ENCODE measurements around the gene SAE1. TPM values are rescaled to one million over a fixed set of nuclear protein-coding genes. Genes with fewer than 3 reads are reported as not detected.

The SAE1 gene
- total and polyA plus RNA-seq, 2 of the 4 experiments (the other 2 are of a cell fraction) = 165 to 184 TPM

- TF ChIP-seq RCOR1 (IDR thresholded peaks at IDR 0.05; ENCODE audit: insufficient replicate concordance, low read length) = no peak
These were observed 56.1 kb downstream of the SAE1 start (continued) for GRCh38 chr19:47186446-47187334.

GRCh38 chr19:47187335-47187655 lies 56.7 kb downstream of the SAE1 start:
- Histone ChIP-seq H3K27me3 (ENCODE audit: control insufficient read depth, insufficient read depth, low read length) (no peaks in the 10 kb centered on the region), H3K56ac (ENCODE audit: extremely low read depth, insufficient read depth, low read length) (no peak overlapping the region), H3K14ac (replicated peaks; ENCODE audit: low read depth, low read length) (no peak overlapping the region), H2BK5ac (ENCODE audit: low read depth, low read length, poor library complexity, severe bottlenecking) (no peak overlapping the region), H2BK120ac (ENCODE audit: low read depth, low read length) (no peak overlapping the region), H2AFZ (replicated peaks; ENCODE audit: low read length, poor library complexity) (no peak overlapping the region), H3K4me1 (ENCODE audit: control insufficient read depth, insufficient read depth, low read length) (peaks cover 11% of the 10 kb centered on the region), H4K20me1 (ENCODE audit: insufficient read depth, low read length) (peaks cover 50% of the 10 kb centered on the region), H2AK9ac (replicated peaks; ENCODE audit: low read depth, low read length, poor library complexity) (no peak overlapping the region), H3K36me3 (ENCODE audit: control insufficient read depth, insufficient read depth, low read length) (peaks cover 15% of the 10 kb centered on the region), H2BK15ac (ENCODE audit: low read depth, low read length) (no peak overlapping the region), H2AK5ac (ENCODE audit: low read depth, low read length) (no peak overlapping the region), H4K8ac (ENCODE audit: low read depth in 2 of 2, low read length in 2 of 2) (no peak overlapping the region), H3K9ac (ENCODE audit: low read depth, low read length) (no peak overlapping the region), H2BK20ac (ENCODE audit: low read depth, low read length) (no peak overlapping the region), H3K9me3 (ENCODE audit: control insufficient read depth, insufficient read depth, low read length) (no peaks in the 10 kb centered on the region), H3K4me2 (ENCODE audit: low read depth, low read length) (no peak overlapping the region), H3K4me3 (ENCODE audit: insufficient read depth, low read depth, low read length) (no peak overlapping the region), H3K9me1 (ENCODE audit: insufficient read depth, low read length) (peaks cover 12% of the 10 kb centered on the region), H3K23ac (ENCODE audit: low read depth, low read length) (no peak overlapping the region), H3K79me1 (ENCODE audit: low read depth in 1 of 2, low read length in 2 of 2) (peaks cover 30 to 83% of the 10 kb centered on the region in 2 experiments), H3K27ac (ENCODE audit: insufficient read depth, low read length) (no peak overlapping the region), H4K5ac (ENCODE audit: low read depth, low read length) (no peak overlapping the region), H3K18ac (ENCODE audit: low read depth, low read length) (no peak overlapping the region), H3K4ac (ENCODE audit: low read depth, low read length) (no peak overlapping the region), H4K91ac (ENCODE audit: insufficient read depth, low read depth, low read length) (no peak overlapping the region)
- no peak for TF ChIP-seq MXI1 (IDR thresholded peaks at IDR 0.05; ENCODE audit: borderline replicate concordance, low read depth, low read length)
- no peak for TF ChIP-seq RAD21 (IDR thresholded peaks at IDR 0.05; ENCODE audit: low read length)
- TF ChIP-seq CTCF (conservative IDR thresholded peaks at IDR 0.05; ENCODE audit: low read depth, low read length) = no peak
- in situ Hi-C loops (cut with MboI; ENCODE audit: low sequenced_read_pairs) = no loop called here
- DNase-seq (no peak), ATAC-seq (ENCODE audit: low read depth) (no peak)
- dilution Hi-C loops (cut with HindIII; ENCODE audit: low sequenced_read_pairs, unreplicated experiment) = no loop called here
- ChIA-PET CTCF (interaction anchor here (0.9 kb wide), 1 partner anchor 57 kb away, joined by 3 read pairs; no protein-coding TSS in a partner anchor), POLR2A (ENCODE audit: unreplicated experiment) (no interaction called here)
- no TSS peak for BruUV-seq (replicated peaks)
- 63% methylated on average over 1 of the region's 2 CpGs; no CpG with 5 or more reads in 1 of the 2 experiments for WGBS, 2 experiments (ENCODE audit: extremely low coverage in 2 of 2, insufficient read length in 1 of 2)
- intact Hi-C loops (cut with micrococcal nuclease) = no loop called here

Data from IMR-90 (cell line).